ENCODE measurements around the gene USH2A.
A peak's percentile ranks its signal among the peaks of the same experiment; 100 is the strongest.
"Not testable (repeated sequence)": the region's sequence is repeated elsewhere in the genome, so short reads cannot be mapped to it uniquely, and the experiment has no call there.

The USH2A gene

DNA sequence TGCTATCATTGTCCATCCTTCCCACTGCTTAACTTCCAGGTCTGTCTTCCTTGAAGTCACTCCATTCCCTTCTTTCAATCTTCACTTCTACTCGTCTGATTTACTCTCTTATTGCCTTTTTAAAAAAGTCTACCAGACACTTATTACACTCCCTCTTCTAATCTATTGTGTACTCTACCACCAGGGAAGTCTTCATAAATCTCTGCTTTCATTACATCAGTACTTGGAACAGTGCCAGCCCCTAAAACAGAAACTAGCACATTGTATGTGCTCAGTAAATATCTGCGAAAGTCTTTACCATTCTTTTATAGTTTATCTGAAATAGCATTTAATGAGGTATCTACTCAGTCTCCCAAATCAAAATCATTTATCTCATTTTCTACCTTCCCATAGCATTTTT is 236.4 kb downstream of the USH2A start:
- no peak for DNase-seq

DNA sequence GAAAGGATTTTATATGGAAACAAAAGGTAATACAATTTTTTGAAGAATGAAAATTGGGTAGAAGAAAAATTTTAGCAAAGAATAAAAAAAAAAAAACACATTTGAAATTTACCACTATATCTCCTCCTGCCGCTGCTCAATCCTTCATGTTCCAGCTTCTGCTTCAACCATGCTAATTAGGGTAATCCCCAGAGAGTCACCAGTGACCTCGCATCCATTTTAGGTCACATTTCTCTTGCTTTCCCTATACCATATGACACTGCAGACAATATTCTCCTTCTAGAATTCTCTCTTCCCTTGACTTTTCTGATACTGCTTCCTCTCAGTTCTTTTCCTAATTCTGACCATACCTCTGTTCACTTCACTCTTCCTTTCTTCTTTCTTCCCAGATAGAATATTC is 237.1 kb downstream of the USH2A start:
- no peak for DNase-seq

DNA sequence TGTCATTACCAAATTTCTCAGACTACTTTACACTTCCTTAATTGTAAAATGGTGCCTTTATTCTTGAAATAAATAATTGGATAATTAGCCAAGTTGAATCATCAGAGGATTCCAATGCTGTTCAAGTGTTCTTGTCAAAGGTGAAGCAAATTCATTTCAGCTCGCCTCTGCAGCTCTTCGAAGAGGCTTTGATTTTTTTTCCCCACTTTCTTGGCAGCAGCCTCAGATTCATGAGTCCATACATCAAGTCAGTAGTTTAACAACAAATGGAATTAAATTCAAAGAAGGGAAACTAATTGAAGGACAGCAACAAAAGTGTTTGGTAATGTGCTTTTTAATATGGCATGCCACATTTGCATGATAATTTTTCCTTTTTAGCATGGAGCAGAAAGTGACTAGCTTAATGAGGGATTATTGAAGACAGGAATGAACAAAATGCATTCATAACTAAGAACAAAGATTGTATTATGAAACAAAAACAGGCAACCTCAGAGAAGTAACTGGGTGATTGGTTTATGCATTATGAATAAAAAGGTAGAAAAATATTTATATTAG is 239.0 kb downstream of the USH2A start:
- no peak for DNase-seq

DNA sequence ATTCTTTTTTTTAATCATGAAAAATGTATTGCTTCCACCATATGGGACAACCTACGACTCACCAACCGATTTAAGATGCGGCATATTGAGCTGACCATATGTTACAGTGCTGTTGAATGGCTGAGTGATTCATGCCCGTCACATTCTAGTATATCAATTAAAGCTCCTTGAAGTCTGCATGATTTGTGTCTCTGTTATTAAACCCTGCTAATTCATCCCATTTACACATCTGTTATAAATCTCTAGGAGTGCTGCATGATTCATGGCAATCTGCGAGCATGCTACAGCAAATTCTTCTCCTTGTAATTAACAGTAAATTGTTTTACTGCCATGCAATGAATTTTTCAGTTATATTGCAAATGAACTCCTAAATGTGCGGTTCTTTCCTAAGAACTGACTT is 239.8 kb downstream of the USH2A start:
- DNase-seq, result no peak

DNA sequence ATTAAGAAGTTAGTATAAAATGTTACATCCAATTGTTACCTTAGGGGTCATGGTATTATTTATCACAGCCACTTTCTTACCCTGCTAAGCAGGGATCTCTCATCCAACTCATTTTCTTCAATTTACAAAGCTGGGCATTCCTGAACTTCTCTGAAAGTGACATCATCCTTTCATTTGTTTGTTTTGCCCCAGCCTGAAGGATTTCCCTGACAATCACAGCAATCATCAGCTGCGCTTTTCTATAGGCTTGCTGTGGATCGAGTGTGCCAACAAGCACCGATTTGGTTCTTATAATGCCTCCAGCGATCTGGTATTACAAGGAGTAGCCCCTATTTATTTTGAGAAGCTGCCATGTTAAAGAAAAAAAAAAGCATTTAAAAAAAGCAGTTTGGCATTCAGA is 240.2 kb downstream of the USH2A start:
- no peak for DNase-seq

DNA sequence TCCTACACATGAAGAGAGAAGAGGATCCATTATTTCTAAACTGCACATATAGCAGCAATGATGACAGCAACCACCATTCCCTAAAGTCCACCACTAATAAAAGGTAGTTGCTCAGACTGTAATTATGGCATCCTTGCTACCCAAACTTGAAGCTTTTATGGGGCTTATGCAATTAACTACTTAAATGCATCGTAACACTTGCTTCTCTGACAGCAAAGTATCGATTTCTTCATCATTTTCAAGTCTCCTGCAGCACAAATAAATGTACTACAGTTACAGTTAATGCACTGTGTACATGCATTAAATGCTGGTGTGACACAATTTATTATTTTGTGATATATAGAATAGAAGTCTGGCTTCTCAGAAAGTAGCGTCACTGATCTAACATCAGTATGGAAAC is 241.7 kb downstream of the USH2A start:
- DNase-seq, result no peak

DNA sequence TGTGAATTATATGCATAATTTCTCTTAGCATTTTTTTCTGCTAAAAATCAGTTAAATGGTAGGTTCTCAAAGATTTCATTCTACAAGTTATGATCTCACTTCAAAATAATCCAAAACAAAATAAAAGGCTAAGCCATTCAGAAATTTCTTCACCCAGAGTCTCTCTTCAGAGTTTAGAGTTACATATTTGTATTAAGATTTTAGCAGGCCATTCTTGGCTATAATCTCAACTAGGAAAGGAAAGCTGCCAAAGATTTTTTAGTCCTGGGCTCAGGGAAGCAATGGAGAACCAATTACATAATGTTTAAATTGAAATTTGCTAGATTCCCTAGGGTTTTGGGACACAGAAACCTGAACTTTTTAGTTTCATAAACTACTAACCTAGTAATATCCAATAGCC is 245.0 kb downstream of the USH2A start:
- DNase-seq, result no peak

DNA sequence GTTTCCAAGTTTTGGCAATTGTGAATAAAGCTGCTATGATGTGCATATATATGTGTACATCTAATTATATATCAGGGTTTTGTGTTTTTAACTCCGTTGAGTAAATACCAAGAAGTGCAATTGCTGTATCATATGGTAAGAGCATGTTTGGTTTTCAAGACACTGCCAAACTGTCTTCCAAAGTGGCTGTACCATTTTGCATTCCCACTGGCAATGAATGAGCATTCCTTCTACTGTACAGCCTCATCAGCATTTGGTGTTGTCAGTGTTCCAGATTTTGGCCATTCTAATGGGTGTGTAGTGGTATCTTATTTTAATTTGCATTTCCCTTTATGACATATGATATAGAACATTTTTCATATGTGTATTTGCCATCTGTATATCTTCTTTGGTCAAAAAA is 246.3 kb downstream of the USH2A start:
- DNase-seq, result no peak

DNA sequence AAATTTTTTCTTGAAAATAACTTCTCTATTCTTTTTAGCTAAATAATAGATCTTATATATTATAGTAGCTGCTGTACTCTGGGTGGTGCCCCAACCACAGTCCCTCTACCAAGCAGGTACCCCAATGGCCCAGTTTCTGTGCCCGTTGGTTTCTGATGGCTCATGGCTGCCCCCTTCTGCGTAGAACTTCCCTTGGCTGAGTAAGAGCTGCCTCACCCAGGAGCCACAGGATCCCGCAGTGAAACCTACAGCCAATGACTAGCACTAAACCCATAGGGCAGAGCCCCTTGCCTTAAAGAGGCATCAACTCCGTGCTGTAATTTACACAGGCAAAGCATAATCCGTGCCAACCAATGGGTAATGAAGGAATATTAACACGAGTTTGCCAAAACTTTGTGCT is 247.5 kb downstream of the USH2A start:
- DNase-seq, result no peak

DNA sequence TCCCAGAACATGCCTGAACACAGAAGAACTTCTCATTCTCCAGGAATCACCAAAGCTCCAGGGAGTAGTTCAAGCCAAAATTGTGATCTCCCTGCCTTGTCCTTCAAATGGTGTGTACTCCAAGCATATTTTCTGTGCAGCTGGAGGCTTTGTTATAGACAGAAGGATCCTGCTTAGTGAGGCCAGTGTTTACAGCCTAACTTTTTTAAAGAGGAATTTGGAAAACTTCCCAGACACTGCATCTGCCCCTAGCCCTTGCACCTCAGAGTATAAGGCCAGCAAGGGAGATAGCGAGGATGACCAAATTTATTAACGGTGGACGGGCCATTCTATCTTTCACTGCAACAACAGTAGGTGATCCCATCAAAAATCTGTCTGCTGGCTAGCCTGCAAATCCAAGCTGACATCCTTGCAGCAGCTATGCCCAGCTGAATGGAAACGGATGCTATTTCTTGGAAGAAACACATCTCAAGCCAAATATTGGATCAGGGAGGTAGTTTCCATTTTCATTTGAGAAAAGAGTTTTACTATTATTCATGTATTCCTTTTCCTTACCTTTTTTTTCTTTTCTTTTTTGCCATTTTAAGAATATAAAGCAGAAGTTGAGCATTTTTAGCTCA is 249.8 kb downstream of the USH2A start:
- DNase-seq, result no peak

DNA sequence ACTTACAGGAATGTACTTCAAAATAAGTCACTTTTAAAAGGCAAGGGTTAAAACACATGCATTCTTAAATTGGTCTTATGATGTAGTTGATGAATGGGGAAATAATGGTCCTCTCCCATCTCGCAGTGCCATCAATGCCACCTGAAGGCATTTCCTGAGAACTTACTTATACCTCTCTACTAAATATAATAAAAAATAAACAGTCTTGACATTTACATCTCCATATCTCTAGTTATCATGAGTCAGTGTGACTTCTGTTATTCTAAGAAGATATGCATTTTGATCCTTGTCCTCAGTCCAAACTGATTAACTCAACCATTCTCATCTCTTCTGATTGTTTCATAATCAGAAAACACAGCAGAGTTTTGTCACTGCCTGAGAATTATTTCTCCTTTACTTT is 253.9 kb downstream of the USH2A start:
- DNase-seq, result no peak

DNA sequence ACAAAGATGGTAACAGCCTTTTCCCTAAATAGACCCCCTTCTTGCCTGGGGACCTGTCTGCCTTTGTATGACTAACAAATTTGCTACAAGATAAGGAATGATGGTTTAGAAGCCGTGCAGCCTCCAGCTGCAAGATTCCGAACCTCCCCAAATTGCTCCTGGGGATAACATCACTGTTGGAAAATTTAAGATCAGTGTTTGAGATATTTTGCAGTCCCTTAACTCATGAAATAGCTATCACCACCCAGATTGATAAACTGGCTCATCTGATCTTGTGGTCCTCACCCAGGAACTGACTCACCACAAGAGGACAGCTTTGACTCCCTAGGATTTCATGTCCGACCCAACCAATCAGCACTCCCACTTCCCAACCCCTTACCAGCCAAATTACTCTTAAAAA is 254.7 kb downstream of the USH2A start:
- no peak for DNase-seq

DNA sequence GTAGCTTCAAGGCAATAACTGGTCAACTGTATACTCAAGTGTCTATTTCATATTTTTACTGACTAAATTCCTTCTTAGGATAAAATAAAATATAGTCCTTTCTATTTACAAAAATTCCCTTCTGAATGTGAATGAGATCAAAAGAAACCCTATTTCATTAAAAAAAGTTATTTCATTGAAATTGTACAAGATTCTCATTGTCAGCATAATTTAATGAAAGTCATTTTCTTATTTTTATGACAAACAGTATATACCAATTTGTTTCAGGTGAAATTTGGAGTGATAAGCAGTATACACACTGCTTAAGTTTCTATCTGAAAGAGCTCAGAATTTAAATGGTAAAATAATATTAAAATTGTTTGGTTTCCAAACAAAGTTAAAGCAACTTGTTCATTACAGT is 269.2 kb downstream of the USH2A start:
- no peak for DNase-seq

DNA sequence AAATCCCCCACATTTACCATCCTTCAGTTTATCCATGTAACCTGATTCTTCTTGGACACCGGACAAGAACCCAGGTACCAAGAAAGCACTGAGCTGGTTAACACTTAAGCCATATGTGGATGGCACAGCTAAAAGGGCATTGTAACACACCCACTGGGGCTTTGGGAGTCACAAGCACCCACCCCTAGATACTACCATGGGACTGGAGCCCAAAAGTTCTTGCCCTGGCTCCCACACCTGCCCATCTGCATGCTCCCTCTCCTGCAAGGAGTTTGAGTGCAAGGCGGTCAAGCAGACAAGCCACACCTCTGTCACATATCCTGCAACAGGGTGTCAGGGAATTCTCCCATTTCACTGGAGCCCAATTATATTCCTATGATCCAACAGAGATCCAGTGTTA is 270.1 kb downstream of the USH2A start:
- DNase-seq, result no peak

DNA sequence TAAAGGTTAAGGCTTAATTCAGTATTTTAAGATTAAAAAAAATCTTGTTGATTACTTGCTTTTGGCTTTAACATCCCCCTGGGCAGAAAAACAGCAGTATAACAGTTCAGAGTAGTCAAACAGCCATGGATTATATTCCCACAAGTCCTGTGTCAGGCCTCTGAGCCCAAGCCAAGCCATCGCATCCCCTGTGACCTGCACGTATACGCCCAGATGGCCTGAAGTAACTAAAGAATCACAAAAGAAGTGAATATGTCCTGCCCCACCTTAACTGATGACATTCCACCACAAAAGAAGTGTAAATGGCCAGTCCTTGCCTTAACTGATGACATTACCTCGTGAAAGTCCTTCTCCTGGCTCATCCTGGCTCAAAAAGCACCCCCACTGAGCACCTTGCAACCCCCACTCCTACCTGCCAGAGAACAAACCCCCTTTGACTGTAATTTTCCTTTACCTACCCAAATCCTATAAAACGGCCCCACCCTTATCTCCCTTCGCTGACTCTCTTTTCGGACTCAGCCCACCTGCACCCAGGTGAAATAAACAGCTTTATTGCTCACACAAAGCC is 277.7 kb downstream of the USH2A start:
- DNase-seq, result not testable (repeated sequence)

DNA sequence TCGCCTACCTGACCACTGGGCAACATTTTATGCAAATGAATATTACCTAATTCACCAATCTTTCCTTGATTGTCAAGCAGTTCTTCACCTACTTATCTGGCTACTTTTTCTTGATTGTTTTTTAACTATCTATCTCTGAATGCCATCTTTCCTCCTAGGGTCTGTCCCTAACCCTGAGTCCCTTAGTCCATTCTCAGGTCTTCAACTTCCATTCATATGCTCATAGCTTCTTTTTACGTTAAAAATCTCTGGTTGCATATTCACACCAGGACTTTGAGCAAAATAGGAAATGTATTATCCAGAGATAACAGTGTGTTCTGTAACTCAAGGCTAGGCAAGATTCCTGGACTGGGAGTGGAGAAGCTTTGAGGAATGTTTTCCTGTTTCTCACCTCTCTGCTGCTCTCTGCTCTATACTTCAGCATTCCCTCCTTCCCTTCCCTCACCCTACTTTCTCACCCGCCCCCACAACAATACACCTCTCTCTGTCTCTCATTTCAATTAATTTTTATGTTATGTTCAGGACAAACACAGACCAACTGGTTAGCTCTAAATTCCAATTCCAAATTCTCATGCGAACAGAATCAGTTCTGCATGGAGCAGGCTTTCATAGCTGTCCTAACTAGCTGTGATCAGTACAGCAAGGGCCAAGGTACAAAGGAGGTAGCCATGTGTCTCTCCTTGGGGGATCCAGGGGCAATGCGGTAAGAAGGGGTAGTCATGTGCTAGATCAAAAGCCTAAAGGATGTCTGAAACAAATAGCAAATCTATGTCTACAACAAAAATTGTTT is 278.4 kb downstream of the USH2A start:
- no peak for DNase-seq

DNA sequence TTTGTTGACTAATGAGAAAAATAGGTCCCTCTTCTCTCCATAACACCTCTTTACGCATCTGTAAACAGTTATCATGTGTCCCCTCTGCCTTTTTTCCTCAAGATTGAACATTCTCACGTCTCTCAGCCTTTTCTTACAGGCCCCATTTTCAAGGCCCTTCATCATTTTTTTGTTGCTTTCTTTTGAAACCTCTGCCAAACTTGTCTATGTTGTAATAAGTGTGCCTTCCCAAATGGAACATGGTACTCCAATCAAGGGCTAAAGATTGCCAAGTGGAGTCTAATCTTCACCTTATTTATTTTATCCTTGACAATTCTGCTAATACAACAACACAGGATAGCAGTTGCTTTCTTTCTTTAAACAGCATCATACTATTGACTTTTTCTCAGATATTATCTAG is 280.3 kb downstream of the USH2A start:
- no peak for DNase-seq

DNA sequence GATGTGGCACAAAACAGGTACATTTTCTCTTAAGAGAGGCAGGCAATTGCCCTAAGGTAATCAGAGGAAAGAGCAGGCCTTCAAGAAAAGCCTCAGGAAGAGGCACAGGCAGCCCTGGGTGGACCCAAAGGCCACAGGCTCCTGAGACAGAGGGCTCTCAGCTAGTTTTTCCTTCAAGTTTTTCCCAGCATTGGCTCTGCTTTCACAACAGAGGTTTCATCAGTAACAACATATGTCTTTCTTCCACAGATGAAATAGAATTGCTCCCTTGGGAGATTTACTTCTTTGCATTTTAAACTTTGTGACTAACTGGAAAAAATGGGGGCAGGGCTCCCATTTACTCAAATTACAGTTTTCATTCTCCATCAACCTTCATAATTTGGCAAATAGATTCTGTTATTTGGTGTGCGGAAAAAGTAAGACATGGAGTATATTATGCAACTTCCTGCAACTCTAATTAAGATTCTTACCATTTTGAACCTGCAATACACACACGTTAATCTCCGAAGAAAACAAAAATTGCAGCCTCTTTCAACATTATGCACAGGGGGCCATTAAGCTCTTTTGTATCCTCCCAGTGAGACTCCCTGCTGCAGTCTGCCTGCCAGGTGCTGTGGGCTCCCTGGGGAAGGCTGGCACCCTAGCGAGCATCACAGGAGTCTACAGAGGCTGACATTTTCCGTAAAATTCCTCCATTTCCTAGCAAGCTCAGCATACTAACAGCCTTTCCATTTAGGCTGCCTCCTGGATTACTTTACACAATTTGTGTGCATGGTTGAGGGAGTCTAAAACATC is 282.3 kb downstream of the USH2A start:
- peak; percentile 94 for DNase-seq

DNA sequence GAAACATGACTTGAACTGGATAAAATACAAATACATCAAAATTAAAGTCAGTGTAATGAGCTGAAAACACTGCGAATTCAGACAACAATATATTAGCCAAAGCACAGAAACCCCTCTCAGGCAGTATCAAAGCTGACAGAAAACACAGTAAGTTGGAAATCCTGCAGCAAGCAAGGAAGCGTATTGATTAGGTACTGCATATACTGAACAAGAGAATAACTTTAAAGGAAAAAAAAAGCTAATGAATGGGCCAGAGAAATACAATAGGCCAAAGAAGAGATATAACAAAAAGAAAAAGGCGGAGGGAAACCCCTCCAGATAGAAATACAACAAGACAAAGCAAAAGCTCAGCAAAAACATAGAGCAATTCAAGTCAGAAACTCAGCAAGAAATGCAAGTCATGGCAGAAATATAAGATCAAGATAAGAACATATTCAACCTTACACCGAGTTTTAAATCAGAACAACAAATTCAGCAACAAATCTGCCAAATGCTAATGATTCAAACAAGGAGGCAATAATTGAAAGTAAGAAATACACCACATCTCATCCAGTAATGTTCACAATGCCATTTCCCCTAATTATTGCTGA is 299.0 kb downstream of the USH2A start:
- DNase-seq, result no peak

DNA sequence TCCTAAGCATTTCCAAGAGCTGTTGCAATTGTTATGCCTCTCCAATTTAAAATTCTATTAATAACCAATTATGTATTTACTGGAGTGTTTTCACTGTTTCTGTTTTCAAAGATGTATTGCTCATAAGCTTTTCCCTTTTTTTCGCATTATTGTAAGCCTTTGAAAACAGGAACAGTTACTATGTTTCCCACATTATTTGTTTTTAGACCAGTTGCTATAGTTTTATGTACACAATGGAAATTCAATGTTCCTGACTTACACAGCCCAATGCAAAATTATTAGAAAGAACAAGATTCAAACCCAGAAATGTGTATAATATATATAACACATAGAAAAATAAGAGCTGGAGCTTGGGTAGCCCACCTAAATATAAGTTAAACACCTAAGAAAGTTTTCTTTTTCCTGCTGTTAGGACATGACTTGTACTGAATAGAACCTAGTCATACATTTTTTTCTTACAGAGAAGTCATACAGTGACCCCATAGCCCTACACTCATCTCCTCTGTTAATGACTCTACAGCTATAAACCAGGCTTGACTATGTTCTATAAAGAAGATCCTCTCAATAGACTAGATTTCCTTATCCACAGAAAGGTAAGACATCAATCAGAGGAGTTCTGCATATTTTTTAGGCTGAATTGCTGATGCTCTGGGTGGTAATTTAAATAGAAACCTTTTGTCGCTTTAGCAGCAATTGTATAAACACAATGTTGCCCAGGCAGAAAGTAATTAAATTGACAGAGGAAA is 299.6 kb downstream of the USH2A start:
- DNase-seq, result no peak

DNA sequence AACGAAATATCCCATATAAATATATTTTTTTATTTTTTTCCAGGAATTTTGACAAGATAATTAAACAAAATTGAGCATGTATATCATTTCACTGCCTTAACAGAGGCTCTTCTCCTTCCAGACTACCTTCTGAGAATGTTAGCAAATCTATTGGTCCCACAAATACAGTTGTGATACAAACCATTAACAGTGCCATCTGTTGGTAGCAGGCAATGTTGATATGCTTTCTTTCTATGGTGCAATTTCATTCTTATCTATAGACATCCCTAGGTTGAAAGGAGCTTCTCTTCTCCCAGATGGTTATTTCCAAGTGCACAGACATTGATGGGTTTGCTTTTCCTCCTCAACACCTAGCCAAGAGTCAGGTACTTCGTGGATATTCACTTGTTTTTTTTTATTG is 303.6 kb downstream of the USH2A start:
- no peak for DNase-seq

DNA sequence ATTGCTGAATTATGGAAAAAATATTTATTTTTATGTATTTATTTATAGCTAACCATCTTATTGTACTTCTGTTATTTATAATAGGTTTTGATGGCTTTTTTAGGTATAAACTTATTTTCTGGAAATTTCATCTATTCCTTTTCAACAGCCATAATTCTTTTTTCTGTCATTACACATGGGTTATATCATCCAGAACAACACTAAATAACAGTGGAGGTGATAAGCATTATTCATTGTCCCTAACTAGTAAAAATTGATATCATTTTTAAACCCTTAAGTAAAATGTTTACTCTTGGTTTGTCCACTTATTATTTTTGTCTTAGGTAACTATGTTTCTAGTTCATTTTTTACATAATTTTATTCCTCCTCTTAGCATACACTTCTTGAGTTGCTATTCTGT is 309.1 kb downstream of the USH2A start:
- no peak for DNase-seq
